WTC11 (cell line): ENCODE measurements around the gene SLC6A20.

Experiments
- CTCF ChIP-seq: fragments of 200-600 bp; IDR thresholded peaks from 2 replicates; pipeline ENCODE4 v1.8.0; 2022; ENCODE audit warnings: antibody characterized with exemption
- HMGXB4 ChIP-seq: sonication (generic); formaldehyde crosslinking; IDR thresholded peaks from 2 replicates; pipeline ENCODE4 v1.8.1; 2023; ENCODE audit warnings: mild to moderate bottlenecking, moderate library complexity, missing genetic modification reagents
- MXD4 ChIP-seq: fragments of 250-450 bp; sonication (Bioruptor Pico); IDR thresholded peaks from 2 replicates; pipeline ENCODE4 v1.8.0; 2021; ENCODE audit warnings: mild to moderate bottlenecking, moderate library complexity, borderline replicate concordance
- SMAD3 ChIP-seq: sonication (generic); formaldehyde crosslinking; IDR thresholded peaks from 2 replicates; pipeline ENCODE4 v1.8.0; 2022; ENCODE audit warnings: missing genetic modification reagents, mild to moderate bottlenecking, borderline replicate concordance
- TEAD4 ChIP-seq: sonication (generic); formaldehyde crosslinking; IDR thresholded peaks from 2 replicates; pipeline ENCODE4 v1.8.0; 2022; ENCODE audit warnings: mild to moderate bottlenecking, missing genetic modification reagents
- ZBTB21 ChIP-seq: sonication (generic); formaldehyde crosslinking; IDR thresholded peaks from 2 replicates; pipeline ENCODE4 v1.8.1; 2023; ENCODE audit warnings: mild to moderate bottlenecking, missing genetic modification reagents, borderline replicate concordance
- ZNF138 ChIP-seq: sonication (generic); formaldehyde crosslinking; conservative IDR thresholded peaks from 2 replicates; pipeline ENCODE4 v1.8.1; 2022; ENCODE audit warnings: mild to moderate bottlenecking, moderate library complexity, missing genetic modification reagents
- ZNF232 ChIP-seq: sonication (generic); formaldehyde crosslinking; IDR thresholded peaks from 2 replicates; pipeline ENCODE4 v1.8.0; 2022; ENCODE audit warnings: mild to moderate bottlenecking, missing genetic modification reagents

- TF ChIP-seq CTCF: no peak
- no peak for TF ChIP-seq SMAD3 (CRISPR knock-in tag)
- TF ChIP-seq HMGXB4 (CRISPR knock-in tag): no peak
- TF ChIP-seq ZNF232: no peak
- TF ChIP-seq TEAD4 (CRISPR knock-in tag): no peak
- TF ChIP-seq ZBTB21 (CRISPR knock-in tag): no peak
- TF ChIP-seq ZNF138 (CRISPR knock-in tag): no peak
- no peak for TF ChIP-seq MXD4
Measured at GRCh38 chr3:45814322-45814721, 18.0 kb upstream of the SLC6A20 start.
